GM19328 (cell line): Measurements from ENCODE around the gene RANBP17.

Source experiments
- ATAC-seq: cut with Tn5 transposase; IDR thresholded peaks from one replicate; pipeline ENCODE4 v1.9.1; 2021; ENCODE audit warnings: mild to moderate bottlenecking, moderate library complexity; ENCODE audit not compliant: unreplicated experiment

Gene RANBP17

DNA sequence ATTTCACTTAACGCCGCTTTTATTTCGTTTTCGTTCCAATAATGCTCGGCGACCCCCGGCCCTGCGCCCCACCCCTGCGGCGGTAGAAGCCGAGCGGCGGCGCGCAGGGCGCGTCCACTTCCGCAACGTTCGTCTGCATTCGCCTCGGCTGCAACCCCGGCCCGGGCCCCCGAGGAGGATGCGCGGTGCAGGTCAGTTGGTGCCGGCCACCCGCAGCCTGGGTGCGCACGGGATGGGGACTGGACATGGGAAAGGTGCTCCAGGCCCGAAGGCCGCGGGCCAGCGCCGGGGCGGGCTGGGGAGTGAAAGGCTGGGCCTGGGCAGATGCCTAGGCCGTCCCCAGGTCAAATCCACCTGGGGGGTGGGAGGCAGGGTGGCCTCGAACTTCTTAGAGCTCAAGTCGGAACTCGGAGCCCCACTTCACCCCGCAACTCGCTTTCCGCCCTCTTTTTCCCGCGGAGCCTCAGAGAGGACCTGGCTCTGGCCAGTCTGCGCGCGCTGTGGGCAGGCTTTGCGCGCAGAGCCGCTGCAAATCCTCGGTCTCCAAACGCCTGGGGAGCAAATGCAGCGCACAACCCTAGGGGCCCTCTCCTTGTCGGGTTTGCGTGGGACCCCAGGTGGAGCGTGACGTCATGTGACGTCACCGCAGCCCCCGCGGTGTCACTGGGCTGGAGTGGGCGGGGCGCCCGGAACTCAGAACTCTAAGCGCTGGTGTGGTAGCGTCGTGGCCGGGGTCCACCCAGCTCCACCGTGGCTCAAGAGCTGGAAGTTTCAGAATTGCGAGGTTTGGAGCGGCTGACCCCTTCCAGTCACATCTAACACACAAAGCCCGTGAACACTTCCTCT, 450.5 kb downstream of the RANBP17 start:
- ATAC-seq, result no peak

- no peak for ATAC-seq
These were observed 451.8 kb downstream of the RANBP17 start for GRCh38 chr5:171313481-171314206.

DNA sequence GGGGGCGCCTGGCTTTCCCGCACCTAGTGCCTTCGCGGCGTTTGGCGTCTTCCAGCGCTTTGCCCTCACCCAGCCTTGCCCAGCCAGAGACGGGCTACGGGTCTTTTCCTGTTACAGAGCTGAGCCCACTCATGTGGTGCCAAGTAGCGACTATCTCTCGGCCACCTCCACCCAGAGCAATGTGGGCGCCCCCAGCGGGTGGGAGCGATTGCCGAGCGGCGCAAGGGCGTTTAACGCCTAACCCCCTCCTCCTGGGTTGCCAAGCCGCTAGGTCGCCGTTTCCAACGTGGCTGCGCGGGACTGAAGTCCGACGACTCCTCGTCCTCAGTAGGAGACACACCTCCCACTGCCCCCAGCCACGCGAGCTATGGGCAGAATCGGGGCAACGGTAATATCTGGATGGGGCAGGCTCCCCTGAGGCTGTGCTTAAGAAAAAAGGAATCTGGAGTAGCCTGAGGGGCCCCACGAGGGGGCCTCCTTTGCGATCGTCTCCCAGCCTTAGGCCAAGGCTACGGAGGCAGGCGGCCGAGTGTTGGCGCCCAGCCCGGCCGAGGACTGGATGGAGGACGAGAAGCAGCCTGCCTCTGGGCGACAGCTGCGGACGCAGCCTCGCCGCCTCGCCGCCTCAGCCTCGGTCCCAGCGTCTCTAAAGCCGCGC, 453.0 kb downstream of the RANBP17 start:
- ATAC-seq, result no peak

- ATAC-seq, result no peak
These were observed 453.6 kb downstream of the RANBP17 start for GRCh38 chr5:171315386-171315891.

GRCh38 chr5:171315925-171316257, 454.1 kb downstream of the RANBP17 start:
- ATAC-seq, result no peak

DNA sequence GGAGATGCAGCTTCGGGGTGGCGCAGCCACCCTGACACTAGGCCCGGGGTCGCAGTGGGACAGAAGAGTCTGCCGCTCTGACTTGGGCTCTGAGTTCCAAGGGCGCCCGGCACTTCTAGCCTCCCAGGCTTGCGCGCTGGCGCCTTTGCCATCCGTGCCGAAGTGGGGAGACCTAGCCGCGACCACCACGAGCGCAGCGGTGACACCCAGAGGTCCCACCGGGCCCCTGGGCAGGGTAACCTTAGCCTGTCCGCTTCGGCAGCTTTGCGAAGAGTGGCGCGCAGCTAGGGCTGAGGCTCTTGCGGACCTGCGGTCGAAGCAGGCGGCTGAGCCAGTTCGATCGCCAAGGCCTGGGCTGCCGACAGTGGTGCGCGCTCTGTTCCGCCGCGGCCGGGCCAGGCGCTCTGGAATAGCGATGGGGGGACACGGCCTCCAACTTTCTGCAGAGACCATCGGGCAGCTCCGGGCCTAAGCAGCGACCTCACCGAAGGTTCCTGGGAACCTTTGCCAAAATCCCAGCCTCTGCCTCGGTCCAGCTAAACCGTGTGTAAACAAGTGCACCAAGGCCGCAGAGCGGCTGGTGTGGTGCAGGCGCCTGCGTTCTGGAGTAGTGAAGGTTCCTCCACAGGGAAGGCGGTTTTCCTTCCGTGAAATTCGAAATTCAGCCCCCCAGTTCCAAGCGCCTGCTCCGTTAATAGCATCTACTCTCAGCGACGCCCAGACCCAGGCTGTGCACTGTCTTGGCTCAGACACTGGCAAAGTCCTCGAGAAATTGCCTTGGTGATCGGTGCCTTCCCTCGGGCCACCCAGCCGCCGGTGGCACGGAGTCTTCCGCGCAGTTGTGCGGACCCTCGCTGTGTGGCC, 454.7 kb downstream of the RANBP17 start:
- ATAC-seq, result no peak

- no peak for ATAC-seq
These were observed 455.4 kb downstream of the RANBP17 start for GRCh38 chr5:171317230-171317629.

DNA sequence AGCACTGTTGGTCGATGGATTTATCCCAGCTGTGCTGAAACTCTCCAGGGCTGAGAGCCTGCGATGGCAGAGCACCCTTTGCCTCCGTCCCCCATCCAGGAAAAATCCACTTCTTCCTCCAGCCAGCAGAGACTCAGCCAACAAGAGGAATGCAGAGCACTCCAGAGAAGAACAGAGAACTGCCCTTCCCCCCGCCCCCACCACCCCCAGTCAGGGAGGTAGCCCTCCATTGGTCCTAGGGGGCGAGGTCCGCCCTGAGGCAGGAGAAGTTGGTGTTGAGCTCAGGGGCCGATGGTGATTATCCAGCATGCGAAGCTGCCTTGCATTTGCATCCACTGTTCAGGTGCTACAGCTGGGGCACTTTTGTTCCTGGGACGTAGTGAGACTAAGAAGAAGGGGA, 456.2 kb downstream of the RANBP17 start:
- ATAC-seq, result no peak

GRCh38 chr5:171321447-171321846, 459.6 kb downstream of the RANBP17 start:
- no peak for ATAC-seq

DNA sequence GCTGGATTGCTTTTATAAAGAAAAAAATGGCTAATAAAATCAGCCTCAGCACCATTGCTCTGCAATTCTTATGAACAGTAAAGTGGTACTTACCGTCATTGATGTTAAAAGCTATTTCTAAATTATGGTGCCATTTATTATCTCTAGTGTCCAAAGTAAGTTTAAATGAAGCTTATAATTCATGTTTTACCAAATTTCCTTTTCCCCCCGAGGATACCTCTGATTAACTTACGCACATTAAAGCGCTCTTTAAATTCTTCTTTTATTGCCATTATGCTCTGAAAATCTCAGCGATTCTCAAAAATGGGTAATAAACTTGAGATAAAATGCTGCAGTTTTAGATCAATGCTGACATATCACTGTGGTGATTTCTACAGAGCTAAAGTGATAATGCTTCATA, 460.7 kb downstream of the RANBP17 start:
- ATAC-seq, result no peak

DNA sequence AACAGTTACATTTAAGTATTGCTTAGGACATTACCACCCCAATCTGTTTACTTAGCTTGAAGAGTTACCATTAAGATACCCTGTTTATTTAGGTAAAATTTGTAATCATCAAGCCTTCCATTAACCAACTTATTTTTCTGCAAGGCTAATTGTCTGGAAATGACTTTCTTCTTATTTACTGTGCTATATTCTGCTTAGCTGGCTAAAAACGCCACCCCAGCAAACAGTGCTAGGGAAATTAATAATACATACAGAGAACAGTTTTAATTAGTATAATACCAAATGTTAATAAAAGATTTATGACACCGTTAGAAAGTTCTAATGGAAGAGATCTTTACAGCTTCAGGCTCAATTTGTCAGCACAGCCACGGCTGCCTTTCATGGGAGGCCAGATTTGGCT, 461.2 kb downstream of the RANBP17 start:
- no peak for ATAC-seq

GRCh38 chr5:171323806-171324632, 462.2 kb downstream of the RANBP17 start:
- no peak for ATAC-seq

- no peak for ATAC-seq
These were observed 468.2 kb downstream of the RANBP17 start for GRCh38 chr5:171330021-171330420.

GRCh38 chr5:171335616-171336015, 473.8 kb downstream of the RANBP17 start:
- no peak for ATAC-seq

DNA sequence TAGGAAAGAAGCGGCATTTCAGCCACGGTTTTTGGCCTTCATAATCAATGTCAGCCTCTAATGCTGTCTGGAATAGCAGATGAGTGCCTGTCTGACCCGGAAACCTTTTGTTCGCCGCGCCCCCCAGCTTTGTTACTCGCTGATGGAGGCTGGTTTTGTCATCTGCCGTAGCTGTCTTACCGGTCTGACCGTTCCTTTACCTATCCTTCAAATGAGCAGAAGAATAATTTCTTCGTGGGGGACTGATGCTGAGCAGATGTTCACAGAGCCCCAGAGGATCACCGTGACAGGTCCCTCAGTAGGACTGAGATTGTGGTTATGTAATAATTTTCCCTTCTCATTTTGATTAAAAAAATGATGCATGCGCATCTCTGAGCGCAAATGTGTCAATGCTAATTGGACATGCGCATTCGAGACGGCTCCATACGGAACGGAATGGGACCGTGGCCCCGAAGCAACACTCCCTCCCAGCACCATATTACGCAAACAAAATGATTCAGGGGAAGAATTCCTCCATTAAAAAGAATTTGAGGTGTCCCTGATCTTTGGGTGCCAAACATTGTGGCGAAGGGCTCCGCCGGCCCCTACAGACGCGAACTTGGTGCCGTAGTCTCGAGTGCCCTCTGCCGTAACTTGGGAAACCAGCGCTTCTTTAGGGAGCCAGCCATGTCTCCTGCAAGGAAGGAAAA, 474.8 kb downstream of the RANBP17 start:
- ATAC-seq, result no peak

- no peak for ATAC-seq
These were observed 475.4 kb downstream of the RANBP17 start for GRCh38 chr5:171337210-171337569.

GRCh38 chr5:171340042-171340441, 478.2 kb downstream of the RANBP17 start:
- no peak for ATAC-seq

DNA sequence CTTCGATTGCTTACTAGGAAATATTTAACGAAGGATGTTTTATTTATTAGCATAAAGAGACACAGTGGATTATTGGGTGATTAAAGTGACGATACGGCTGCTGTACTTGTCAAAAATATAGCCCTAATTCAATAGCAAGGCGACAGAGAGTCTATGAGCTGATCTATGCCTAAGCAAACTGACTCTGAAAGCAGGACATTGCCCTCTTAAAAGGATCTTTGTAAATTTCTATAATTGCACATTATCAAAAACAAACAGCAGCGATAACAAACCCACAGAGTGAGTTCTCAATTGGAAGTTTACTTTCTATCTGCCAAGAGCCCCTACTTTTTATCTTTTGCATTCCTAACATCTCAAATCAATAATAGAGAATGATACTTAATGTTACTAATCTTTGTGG, 478.7 kb downstream of the RANBP17 start:
- no peak for ATAC-seq

DNA sequence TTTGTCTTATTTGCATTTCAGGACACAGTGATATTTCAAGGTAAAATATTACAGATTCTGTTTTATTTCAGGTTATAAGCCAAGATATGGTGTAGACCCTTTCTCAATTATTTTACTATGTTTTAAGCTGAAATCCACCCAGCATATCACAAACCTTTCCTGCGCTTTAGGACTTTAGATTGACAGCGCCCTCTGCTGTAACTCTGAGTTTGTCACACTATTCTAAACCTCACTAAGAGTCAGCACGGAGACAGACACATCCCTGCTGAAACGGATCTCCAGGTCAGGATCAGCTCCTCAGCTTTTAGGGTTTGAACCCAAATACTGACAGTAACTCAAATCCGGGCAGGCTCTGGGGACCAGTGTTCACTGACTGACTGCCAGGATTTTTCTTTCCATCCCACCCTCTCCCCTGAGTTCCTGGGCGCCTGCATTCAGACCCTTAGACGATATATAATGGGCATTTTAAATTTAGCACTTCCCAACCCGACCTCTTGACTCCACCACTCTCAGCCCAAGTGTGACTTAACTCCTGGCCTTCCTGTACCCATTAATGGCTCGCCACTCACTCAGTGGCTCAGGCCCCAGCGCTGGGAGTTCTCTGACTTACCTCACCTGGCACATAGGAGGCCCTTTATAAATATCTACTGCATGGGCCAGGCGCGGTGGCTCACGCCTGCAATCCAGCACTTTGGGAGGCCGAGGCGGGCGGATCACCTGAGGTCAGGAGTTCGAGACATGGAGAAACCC, 480.7 kb downstream of the RANBP17 start:
- no peak for ATAC-seq
